HG02678 (cell line): Measurements from ENCODE around the gene PSEN1.

Source experiments
- ATAC-seq: cut with Tn5 transposase; IDR thresholded peaks from one replicate; pipeline ENCODE4 v1.9.1; 2021; ENCODE audit warnings: mild to moderate bottlenecking, moderate library complexity; ENCODE audit not compliant: unreplicated experiment

Gene PSEN1

DNA sequence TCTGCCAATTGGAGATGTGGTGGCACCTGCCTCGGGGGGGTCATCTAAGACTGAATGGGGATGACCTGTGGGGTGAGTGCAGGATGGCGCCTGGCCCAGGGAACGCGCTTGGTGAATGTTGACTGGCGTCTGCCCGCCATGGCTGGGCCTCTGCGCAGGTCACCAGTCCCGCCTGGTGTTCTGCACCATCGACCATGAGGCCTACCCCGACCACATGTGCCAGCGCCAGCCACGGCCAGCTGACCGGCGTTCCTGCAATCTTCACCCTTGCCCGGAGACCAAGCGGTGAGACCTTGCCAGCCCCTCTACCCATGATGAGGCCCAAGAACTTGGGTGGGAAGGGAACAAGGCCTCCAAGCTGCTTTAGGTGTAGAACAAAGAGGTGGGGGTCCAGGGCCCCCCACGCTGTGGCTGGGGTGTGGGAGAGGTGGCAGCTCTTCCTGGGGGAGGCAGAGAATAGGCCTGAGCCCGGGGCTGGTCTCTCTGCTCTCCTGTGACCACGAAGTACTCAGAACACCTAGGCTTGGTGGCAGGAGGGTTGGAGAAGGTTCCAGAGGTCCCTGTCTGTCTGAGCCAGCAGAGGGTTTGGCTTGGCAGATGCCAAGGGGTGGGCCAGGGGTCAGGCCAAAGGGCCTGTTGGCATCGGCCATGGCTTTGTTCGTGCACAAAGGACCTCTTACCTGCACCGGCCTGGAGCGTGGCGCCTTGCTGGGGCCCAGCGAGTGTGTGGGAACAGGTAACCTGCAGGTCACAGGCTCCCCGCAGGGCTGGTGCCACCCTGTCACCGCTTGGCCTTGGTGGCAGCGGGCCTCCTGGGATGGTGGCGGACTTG is 116.4 kb downstream of the PSEN1 start:
- no peak for ATAC-seq

DNA sequence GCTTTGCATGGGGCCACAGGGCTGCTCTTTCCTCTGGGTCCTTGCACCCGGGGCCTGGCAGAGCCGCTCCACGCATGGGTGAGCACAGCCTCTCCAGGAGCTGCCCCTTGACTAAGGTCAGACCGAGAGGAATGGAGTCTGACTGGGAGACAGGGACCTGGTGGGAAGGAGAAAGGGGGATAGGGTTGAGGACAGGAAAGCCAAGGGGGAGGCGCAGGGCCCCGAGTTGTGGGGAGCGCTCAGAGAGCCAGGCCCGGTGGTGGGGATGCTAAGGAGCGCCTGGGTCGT is 117.0 kb downstream of the PSEN1 start:
- ATAC-seq = no peak

DNA sequence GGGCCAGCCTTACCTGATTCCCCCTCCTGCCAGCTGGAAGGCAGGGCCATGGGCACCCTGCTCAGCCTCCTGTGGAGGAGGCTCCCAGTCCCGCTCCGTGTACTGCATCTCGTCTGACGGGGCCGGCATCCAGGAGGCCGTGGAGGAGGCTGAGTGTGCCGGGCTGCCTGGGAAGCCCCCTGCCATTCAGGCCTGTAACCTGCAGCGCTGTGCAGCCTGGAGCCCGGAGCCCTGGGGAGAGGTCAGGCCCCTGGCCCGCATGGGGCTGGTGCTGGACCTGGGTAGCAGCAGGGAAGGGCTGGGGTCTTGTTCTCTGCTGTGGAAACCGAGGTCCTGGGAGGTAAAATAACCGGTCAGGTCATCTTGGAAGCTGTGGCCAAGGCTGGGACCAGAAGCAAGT is 117.4 kb downstream of the PSEN1 start:
- no peak for ATAC-seq

DNA sequence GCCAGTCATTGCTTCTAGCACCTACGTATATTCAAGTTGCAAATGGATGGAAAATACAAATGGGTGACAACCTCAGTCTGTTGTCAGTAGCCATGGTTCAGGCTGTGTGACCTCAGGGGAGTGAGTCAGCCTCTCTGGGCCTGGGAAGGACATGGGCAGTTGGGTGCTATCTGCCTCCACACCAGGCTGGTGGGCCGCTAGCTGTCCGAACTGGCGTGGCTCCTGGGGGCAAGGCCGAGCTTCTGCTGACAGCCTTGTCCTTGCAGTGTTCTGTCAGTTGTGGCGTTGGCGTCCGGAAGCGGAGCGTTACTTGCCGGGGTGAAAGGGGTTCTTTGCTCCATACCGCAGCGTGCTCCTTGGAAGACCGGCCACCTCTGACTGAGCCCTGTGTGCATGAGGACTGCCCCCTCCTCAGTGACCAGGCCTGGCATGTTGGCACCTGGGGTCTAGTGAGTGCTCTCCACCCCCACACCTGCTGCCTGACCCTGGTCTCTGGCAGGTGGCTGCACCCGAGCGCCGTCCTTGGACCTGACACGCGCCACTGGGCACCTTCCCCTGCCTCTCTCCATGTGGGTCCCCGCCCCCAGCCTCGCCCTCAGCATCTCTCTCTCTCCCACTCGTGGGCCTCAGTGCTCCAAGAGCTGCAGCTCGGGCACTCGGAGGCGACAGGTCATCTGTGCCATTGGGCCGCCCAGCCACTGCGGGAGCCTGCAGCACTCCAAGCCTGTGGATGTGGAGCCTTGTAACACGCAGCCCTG is 118.1 kb downstream of the PSEN1 start:
- no peak for ATAC-seq

DNA sequence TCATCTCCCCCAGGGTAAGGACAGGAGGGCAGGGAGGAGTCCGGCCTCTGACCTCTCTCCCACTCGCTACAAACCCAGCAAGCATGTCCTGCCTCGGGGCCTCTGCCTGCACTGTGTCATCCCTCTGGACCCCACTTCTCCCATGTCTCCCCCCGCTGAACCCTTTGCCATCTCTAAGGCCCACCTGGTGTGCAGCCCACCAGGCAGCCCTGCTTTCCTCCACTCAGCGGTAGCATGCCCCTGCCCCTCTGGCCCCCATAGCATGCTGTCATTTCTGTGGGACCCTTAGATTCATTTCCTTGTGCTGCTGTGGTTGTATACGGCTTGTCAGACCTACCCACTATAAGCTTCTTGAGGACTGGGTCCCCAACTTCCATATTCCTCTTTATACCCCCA is 118.7 kb downstream of the PSEN1 start:
- no peak for ATAC-seq

DNA sequence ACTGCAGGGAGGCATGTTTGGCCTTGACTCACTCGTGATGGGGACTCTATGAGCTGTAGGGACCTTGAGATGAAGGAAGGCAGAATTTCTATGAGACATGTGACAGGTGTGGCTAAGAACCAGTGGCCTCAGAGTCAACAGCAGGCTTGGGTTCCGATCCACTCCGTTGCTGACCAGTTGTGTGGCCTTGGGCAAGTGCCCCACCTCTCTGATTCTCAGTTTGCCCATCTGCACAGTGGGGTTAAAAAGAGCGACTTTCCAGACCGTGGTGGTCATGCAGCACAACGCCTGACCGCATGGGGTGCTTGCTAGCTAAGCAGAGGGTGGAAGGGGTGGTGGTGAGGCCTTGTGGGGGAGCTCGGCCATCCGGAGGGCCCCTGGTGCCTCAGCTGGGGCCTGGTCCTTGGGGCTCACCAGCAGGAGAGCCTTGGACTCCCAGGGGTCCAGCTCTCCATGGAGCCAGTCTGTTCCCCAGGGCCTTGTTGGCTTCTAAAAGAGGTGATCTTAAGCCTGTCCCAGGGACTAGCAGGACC is 119.5 kb downstream of the PSEN1 start:
- ATAC-seq = no peak

DNA sequence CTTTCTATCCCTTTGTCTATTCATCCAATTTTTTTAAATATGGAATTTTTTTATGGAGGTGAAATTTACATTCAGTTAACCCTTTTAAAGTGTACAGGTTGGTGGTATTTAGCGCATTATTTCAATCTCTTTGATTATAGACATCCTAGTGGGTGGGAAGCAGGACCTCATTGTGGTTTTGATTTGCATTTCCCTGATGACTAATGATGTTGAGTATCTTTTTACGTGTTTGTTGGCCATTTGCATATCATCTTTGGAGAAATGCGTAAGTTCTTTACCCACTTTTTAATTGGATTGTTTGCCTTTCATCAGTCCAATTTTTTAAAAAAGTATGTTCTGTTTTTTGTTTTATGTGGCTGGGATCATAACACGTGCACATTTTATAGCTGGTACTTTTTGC is 121.8 kb downstream of the PSEN1 start:
- ATAC-seq = no peak

DNA sequence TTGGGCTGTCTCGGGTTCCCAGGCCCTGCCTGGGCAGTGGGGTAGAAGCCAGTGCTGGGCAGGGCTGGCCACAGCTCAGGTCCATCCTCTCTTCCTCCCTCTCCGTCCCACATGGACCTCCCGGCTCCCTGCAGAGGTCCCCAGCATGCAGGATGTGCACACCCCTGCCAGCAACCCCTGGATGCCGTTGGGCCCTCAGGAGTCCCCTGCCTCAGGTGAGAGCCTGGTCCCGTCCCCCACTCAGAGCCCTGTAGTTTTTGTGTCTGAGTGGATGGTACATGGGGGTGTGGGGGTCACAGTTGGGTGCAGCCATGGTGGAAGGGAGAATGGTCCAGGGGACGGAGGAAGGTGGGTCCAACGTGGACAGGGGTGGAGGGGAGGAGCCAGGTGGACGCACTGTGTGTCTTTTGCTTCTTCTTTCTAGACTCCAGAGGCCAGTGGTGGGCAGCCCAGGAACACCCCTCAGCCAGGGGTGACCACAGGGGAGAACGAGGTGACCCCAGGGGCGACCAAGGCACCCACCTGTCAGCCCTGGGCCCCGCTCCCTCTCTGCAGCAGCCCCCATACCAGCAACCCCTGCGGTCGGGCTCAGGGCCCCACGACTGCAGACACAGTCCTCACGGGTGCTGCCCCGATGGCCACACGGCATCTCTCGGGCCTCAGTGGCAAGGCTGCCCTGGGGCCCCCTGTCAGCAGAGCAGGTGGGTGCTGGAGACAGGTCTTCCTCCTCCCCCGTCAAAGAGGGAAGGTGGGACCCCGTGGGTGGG is 122.7 kb downstream of the PSEN1 start:
- ATAC-seq = no peak

DNA sequence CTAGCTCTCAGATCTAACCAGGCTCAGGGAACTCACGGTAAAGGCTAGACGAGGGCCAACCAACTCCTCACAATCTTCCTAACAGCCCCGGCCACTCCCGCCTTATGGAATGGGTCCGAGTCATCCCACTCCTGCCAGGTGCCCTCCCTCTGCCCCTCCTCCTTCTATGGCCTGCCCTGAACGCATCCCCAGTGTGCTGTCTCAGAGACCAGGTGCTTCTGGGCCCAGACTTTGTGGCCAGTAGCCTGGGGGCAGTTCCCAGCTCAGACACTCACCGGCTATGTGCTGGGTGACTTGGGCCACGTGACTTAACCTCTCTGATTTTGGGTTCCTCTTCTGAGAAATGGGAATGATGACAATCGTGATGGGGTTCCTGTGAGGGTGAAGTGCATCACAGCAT is 123.5 kb downstream of the PSEN1 start:
- no peak for ATAC-seq

DNA sequence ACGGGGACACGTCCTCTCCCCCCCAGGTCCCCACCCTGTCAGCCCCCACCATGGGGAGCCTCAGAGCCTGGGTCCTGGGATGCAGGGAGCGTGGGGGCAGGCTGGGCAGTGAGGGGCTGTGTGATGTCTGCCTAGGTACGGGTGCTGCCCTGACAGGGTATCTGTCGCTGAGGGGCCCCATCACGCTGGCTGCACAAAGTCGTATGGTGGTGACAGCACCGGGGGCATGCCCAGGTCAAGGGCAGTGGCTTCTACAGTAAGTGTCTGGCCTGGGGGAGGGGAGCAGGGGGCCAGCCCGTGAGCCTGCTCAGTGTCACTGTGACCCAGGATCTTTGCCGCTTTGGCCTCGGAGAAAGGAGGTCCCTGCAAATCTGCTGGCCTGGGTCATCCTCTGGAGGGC is 124.3 kb downstream of the PSEN1 start:
- no peak for ATAC-seq

DNA sequence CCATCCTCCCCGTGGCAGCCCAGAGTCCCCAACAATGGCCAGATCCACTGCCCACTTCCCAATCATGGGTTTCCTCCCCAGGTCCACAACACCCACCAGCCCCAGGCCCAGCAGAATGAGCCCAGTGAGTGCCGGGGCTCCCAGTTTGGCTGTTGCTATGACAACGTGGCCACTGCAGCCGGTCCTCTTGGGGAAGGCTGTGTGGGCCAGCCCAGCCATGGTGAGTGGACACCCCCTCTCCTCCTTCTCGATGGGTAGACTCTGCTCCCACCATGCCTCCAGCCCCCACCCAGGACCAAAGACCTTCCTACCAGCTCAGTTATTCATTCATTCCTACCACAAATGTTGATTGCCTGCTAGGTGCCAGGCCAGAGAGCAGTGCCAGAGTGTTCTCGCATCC is 124.8 kb downstream of the PSEN1 start:
- no peak for ATAC-seq

DNA sequence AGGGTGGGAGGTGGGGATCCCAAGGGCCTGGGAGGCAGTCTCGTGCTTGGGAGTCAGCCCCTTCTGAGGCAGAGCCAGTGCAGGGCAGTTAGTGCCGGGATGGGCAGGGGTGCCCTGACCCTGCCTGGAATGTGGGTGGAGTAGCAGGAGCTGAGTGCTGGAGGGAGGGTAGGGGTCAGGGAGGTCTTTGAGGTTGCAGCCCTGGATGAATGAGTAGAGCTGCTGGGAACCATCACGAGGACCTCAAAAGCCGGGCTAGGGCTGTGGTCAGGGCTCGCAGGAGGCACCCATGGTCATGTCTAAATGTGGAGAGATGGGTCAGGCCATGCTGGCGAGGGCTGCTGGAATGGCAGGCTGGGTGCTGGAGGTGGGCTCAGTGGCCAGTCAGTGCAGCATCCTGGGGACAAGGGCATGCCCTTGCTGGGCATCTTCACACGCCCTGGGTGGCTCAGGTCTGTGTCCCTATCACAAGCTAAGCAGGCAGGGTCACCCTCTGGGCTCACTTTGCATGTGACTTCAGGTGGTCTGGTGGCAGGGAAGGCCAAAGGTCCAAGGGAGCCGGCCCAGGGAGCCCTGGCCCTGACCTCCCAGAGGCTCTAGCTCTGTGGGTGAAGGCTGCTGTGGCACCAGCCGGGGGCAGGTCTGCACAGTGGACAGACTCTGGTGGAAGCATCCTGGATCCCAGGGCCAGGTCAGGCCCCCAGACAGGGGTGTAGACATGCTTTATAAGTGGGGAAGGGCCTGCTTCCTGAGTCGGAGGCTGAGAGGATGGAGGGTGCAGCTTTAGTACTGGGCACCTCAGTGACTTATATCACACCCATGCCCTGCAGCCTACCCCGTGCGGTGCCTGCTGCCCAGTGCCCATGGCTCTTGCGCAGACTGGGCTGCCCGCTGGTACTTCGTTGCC is 125.5 kb downstream of the PSEN1 start:
- ATAC-seq = no peak

DNA sequence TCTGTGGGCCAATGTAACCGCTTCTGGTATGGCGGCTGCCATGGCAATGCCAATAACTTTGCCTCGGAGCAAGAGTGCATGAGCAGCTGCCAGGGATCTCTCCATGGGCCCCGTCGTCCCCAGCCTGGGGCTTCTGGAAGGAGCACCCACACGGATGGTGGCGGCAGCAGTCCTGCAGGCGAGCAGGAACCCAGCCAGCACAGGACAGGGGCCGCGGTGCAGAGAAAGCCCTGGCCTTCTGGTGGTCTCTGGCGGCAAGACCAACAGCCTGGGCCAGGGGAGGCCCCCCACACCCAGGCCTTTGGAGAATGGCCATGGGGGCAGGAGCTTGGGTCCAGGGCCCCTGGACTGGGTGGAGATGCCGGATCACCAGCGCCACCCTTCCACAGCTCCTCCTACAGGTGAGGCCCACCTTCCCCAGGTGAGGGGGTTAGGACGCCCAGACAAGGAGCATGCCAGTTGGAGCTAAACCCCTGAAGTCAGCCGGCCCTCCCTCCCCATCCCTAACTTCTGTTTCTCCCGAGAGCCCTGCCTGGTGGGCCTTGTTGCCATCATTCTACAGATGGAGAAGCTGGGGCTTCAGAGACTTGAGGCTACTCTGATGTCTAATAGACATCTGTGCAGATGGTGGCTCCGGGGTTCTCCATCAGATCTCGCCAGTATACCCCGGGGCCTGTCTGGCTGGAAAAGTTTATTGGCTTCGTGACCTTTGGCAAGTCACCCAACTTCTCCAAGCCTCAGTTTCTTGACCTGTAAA is 126.3 kb downstream of the PSEN1 start:
- no peak for ATAC-seq

DNA sequence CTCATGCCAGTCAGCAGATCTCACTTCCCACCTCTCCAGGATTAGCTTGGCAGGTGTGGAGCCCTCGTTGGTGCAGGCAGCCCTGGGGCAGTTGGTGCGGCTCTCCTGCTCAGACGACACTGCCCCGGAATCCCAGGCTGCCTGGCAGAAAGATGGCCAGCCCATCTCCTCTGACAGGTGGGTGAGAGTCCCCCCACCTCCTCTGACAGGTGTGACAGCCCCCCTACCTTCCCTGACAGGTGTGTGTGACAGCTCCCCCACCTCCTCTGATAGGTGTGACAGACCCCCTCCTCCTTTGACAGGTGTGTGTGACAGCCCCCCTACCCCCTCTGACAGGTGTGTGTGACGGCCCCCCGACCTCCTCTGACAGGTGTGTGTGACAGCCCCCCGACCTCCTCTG is 127.3 kb downstream of the PSEN1 start:
- ATAC-seq = no peak

DNA sequence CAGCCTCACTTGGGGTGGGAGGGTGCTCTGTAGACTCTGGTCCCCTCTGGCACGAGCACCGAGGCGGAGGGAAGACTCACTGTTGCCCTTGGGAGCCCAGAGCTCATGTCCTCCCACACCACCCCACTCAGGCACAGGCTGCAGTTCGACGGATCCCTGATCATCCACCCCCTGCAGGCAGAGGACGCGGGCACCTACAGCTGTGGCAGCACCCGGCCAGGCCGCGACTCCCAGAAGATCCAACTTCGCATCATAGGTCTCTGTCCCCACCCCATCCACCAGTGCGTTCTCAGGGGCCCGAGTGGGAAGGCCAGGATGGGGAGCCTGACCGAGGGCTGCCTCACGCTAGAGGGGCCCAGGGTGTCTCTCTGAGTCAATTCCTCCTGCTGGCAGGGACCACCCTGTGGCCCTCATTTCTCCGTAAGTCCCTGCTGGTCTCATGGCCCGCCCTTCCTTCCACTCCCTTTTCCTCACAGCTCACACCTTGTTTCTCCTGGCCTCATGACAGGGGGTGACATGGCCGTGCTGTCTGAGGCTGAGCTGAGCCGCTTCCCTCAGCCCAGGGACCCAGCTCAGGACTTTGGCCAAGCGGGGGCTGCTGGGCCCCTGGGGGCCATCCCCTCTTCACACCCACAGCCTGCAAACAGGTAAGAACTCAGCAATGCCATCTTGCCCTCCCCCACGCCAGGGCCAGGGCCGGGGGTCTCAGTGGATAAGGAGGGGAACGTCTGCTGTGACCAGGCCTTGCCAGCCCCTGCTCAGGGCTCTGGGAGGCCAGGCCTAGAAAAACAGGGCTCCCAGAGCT is 128.0 kb downstream of the PSEN1 start:
- ATAC-seq = no peak

DNA sequence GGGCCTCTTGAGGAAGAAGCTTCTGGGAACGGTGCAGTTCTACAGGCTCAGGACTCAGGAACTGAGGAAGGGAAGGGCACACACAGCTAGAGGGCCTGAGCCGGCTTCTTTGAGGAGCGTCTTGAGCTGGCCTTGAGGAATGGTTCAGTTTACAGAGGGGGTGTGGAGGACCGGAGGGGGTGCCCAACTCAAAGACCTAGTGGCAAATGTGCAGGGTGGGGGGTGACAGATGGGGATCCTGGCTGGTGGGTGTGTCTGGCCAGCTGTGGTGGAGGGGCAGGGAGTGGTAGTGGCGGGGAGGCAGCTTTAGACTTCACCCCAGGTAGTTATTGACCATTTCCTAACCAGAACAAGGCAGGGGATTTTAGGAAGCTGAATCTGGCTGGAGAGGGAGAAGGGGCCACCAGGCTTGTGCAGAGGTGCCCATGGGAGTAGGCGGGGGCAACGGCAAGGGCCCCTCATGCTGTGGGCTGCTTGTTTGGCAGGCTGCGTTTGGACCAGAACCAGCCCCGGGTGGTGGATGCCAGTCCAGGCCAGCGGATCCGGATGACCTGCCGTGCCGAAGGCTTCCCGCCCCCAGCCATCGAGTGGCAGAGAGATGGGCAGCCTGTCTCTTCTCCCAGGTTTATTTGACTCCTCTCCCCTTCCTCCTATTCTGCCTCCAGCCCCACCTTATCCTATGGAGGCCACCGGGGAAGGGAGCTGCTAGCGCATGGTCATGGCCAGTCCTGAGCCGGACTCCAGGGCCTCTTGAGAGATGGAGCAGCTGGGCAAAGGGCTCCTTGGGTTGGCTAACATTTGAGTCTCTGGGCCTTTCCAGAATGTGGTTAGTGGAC is 128.8 kb downstream of the PSEN1 start:
- ATAC-seq = no peak

DNA sequence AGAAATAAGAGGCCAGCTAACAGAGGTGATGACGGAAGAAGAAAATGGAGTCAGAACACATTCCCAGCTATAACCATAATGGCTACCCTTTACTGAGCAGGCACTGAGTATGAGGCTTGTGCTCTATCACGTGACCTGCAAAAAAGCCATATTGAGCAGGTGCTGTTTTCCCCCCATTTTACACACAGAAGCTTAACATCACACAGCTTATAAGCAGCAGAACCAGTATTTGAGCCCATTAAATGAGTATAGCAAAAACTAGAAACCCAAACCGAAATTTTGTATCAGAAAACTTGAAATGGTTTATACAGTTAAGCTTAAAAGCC is 129.4 kb downstream of the PSEN1 start:
- ATAC-seq = no peak

DNA sequence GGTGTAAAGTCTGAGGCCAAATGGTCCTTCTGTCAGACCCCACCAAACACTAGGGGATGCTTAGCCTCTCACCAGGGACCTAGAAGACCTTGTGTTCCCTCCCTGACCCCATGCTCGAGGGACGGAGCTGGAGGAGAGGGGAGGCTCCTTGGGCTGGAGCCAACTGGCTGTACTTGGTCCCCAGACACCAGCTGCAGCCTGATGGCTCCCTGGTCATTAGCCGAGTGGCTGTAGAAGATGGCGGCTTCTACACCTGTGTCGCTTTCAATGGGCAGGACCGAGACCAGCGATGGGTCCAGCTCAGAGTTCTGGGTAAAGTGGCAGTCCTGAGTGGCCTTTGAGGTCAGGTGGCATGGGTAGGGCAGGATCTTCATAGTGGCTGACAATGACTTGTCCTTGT is 130.0 kb downstream of the PSEN1 start:
- no peak for ATAC-seq
